ENCODE results near the gene KRT83.
"Not testable (repeated sequence)": the region's sequence is repeated elsewhere in the genome, so short reads cannot be mapped to it uniquely, and the experiment has no call there.

The KRT83 gene

DNA sequence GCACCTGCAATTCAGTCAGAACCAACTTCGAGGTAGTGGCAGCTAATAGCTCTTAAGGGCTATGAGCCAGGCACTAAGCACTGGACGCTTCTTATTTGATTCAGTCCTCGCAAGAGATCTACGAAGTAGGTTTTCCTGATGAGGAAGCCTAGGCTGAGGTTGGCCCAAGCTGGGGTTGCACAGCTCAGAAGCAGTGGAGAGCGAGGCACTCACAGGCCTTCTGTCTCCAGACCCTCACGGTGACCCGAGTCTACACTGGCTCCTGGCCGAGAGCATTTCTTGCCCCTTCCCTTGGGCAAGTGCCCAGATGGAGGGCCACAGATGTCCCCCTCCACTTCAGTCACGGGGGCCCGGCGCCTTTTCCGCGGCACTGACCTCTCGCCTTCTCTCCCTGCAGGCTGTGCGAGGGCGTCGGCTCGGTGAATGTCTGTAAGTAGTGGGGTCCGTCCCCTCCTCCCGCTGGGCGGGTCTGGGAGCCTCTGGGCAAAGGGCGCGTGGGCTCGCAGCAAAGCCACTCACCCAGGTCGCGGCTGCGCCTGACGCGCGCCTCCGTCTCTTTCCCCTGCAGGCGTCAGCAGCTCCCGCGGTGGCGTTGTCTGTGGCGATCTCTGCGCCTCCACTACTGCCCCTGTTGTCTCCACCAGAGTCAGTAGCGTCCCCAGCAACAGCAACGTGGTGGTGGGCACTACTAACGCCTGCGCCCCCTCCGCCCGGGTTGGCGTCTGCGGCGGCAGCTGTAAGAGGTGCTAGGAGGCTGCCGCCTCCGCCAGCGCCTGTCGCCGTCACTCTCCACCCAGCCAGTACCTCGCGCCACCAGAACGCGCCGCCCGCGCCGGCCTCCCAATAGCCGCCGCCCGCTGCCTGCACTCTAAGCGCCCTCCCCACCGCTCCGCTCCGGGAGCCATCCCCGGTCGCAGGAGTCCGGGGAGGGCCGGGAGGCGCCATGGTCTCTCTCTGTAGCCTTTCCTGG lies 13.1 kb downstream of the KRT83 start:
- DNase-seq: peak in 1 of 2 donors; percentile 9

DNA sequence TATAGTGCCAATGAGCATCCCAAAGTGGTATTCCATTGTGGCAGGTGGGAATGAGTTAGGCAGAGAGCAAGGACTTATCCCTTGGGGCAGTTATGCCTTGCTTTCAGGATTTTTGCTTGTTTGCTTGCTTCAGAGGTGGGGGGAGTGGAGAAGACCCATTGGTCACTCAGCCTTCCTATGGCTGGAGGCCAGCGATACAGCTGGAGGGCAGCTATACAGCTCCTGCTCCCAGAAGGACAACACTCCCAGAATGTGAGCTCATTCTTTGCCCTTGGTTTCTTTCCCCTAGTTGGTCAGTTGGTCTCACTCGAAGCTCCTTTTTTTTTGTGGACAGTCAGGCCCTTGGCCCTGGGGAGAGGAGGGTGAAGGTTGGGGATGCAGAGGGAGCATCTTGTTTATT lies 14.5 kb downstream of the KRT83 start:
- no peak for DNase-seq

DNA sequence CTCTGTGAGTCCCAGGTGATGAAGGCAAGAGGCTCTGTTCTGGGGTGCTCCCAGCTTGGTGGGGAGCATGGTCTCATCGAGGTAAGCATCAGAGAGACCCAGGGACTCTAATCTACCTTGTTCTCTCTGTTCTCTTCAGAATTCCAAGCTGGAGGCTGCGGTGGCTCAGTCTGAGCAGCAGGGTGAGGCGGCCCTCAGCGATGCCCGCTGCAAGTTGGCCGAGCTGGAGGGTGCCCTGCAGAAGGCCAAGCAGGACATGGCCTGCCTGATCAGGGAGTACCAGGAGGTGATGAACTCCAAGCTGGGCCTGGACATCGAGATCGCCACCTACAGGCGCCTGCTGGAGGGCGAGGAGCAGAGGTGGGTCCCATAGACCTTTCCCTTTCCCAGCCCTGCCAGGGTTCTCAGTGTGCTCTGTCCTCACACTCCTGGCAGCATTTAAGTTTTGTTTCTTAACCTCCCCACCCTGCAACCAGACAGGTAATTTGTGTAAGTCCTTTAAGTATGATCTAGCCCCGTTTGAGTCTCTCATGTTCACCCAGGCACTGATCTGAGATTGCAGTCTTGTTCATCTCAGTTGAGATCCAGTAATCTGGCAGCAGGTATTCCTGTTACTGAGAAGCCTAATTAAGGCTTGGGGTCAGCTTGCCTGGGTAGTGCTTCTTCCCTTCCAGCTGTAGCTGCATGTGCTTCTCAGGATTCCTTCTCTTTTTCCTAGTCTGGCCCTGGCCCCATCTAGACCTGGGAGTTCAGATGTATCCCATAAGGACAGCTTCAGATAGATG lies 15.1 kb downstream of the KRT83 start:
- no peak for DNase-seq

DNA sequence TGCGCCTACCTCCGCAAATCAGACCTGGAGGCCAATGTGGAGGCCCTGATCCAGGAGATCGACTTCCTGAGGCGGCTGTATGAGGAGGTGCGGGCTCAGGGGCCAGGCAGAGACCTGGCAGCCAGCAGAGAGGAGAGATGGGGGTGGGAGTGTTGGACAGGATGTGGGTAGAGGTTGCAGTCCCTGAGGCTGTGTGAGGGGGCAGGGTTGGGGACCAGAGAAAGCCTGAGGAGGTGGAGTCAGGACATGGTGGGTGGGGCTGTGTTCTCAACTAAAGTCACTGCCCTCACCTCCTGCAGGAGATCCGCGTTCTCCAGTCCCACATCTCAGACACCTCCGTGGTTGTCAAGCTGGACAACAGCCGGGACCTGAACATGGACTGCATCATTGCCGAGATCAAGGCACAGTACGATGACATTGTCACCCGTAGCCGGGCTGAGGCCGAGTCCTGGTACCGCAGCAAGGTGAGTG lies 16.2 kb downstream of the KRT83 start:
- DNase-seq: peak in 1 of 2 donors; percentile 10

DNA sequence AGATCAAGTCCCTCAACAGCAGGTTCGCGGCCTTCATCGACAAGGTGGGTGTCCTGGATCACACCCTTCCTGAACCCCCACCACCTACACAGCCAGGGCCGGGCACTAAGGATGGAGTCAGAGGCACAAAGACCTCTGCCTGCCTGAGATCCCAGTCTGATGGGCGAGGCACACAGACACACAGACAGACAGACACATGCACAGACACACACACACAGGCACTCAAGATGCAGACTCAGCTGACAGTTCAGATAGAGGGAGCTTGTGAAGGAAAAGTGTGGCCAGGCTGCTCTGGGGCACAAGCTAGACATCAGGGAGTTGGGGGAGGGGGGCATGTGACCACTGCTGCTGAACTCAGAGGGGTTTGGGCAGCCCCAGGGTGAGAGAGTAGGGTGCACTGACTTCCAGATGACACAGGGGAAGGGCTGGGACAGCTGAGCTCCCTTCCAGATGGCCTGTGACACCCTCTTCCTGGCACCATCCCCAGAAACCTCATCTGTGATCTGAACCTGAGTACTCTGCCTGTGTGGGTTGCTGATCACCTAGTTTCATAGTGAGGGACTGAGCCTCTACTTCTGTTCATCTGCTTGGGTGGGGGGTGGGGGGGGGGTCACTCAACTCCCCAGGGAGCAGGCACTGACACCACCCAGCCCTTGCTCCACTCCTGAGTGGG lies 18.8 kb downstream of the KRT83 start:
- DNase-seq: not testable (repeated sequence)

DNA sequence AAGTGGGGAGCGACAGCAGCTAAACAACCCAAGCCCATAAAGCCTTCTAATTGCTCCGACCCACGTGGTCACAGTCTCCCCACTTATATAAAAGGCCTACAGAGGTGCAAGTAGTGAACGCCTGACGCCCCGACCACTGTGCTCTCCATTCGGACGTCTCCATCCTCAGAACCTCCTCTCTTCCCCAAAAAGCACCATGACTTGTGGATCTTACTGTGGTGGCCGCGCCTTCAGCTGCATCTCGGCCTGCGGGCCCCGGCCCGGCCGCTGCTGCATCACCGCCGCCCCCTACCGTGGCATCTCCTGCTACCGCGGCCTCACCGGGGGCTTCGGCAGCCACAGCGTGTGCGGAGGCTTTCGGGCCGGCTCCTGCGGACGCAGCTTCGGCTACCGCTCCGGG lies 19.5 kb downstream of the KRT83 start:
- not testable (repeated sequence) for DNase-seq

DNA sequence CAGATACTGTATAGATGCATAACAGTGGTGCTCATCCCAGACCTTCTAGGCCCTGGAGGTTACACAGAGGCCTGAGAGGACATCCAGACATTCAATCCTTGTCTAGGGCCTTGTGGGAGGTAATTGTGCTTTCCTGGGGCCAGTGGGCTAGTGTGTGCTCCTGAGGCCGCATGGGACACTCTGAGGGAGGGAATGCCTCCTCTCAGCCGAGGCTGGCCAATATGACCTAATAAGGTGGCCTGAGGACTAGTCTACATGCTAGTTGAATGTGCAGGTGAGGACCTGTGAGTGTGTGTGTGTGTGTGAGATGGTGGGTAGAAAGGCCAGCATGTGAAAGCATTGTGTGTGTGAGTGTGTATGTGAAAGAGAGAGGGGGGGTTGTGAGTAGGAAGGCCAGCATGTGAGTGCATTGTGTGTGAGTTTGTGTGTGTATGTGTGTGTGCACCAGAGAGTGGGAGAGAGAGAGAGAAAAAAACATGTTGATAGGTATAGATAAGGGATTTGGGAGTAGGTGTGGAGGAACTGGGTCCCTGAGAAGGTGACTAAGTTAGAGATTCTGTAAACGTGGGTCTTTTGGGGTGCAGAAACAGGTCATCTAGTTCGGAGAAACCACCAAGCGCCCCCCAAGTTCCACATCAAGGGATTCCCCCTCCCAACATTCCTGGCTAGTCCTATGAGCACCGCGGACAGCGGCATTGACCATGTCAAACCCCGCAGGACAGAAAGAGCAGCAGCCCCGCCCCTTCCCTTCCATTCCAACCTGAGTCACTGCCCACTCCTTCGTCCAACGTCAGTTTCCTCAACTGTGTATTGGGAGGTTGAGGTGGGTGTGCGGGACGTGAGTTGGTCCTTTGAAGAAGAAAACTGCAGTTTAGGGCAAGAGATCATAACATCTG lies 20.2 kb downstream of the KRT83 start:
- no peak for DNase-seq

DNA sequence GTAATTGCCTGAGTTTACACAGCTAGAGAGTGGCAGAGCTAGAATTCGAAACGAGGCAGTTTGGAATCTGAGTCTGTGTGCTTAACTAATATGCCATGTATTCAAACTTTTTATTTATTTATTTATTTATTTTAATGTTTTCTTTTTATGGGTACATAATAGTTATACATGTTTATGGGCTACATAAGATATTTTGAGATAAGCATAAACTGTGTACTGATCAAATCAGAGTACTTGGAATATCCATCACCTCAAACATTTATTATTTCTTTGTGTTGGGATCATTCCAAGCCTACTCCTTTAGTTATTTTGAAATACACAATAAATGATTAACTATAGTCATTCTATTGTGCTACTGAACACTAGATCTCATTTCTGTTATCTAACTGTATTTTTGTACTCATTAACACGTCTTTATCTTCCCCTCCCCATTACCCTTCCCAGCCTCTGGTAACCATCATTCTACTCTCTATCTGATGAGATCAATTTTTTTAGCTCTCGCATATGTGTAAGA lies 22.5 kb downstream of the KRT83 start:
- no peak for DNase-seq

DNA sequence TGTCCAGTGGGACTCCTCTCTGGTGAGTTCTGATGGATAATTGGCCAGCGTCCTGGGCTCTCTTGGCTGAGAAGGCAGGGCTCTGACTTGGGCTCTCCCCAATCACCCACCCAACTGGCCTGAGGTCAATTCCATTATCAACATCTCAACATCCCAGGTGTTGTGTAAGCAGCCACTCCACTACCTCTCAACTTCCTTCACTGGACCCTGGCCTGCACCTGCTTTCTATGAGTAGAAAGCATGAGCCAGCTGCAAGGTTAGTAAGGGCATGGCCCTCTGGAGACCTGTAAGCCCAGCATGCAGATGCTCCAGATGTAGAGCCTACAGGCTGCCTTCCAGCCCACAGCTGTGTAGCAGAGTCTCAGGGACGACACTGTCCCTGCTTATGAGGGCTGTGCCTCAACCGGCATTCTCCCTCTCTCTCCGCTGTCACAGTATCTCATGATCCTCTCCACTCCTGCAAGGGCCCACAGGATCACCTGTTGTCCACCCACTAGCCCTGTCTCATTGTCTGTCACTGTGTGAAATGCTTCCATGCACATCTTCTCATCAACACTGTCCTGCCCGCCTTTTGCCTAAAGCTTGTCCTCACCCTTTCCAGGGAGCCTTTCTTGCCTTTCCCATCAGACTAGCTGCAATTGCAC lies 24.5 kb downstream of the KRT83 start:
- no peak for DNase-seq

DNA sequence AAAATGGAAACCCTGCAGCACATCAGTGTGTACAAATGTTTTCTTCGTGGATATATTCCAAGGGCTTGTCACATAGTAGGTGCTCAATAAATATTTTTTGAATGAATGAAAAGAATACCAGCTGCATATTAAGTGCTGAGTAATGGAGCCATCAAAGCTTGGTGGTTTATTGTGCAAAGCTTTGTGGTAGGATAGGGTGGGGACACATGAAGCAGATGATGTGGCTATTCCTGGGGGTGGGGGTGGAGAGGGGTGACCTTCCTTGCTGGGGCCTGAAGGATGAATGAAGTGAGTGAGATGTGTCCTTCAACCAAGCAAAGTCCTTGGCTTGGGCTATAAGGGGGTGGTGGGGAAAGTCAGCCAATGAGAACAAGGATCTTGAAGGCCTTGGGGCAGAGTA lies 25.5 kb downstream of the KRT83 start:
- no peak for DNase-seq

DNA sequence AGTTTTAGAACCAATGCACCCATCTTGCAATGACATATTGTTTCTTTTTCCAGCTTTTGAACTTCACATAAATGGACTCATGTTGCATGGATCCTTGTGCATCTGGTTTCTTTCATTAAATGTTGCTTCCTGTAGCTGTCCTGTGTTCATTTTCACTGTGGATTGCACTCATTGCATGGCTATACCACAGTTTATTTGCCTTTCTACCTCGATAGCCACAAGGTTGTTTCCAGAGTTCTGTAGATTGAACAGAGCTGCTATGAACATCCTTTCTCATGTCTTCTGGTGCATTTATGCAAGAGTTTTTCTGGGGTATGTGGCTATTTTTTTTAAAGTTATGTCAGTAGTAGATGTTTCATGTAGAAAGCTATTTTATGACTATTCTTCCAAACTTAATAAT lies 26.4 kb downstream of the KRT83 start:
- no peak for DNase-seq

DNA sequence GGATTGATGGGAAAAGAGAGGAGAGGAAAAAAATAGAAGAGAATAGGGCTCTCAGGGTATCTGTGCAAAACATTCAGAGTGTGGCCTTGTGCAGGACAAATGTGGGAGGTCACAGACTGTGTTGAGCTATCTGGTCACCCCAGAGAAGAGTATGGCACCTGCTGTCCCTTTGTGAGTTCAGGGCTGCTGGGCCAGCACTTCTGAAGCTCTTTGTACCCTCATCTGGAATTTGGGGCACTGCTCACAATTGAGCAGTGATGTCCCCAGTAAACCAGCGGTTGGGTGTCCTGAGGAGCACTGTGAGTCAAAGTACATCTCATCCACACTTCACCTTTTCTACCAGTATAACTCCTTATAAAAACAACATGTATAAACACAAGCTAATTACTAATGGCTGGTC lies 27.3 kb downstream of the KRT83 start:
- DNase-seq: no peak

DNA sequence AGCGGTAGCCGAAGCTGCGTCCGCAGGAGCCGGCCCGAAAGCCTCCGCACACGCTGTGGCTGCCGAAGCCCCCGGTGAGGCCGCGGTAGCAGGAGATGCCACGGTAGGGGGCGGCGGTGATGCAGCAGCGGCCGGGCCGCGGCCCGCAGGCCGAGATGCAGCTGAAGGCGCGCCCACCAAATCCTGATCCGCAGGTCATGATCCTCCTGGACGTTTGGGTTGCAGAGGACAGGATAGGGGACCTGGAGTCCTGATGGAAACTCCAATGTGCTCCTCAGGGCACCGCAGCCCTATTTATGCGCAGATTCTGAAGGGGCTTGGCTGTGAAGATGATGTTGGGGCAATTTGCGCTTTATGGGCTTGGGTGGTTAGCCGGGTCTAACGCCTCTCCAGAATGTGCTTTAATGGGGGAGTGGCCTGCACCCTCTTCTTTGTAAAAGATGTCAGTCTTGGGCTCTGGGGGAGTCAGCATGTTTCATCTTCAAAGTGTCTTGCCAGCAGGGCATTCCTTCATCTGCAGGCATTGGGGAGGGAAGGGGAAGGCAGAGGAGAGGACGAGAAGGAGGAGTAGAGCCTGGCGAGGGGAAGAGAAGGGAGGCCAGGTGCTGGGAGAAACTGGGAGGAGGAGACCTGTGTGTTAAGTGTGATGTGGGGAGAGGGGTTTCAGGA lies 29.8 kb downstream of the KRT83 start, which contains the start of gene KRT81:
KRT81 (minus strand) TSS at position 268 of the 669 bp plus-strand sequence; CDS start at position 199, 69 bp downstream.
- DNase-seq: no peak

DNA sequence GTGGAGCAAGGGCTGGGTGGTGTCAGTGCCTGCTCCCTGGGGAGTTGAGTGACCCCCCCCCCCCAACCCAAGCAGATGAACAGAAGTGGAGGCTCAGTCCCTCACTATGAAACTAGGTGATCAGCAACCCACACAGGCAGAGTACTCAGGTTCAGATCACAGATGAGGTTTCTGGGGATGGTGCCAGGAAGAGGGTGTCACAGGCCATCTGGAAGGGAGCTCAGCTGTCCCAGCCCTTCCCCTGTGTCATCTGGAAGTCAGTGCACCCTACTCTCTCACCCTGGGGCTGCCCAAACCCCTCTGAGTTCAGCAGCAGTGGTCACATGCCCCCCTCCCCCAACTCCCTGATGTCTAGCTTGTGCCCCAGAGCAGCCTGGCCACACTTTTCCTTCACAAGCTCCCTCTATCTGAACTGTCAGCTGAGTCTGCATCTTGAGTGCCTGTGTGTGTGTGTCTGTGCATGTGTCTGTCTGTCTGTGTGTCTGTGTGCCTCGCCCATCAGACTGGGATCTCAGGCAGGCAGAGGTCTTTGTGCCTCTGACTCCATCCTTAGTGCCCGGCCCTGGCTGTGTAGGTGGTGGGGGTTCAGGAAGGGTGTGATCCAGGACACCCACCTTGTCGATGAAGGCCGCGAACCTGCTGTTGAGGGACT lies 30.6 kb downstream of the KRT83 start:
- not testable (repeated sequence) for DNase-seq

DNA sequence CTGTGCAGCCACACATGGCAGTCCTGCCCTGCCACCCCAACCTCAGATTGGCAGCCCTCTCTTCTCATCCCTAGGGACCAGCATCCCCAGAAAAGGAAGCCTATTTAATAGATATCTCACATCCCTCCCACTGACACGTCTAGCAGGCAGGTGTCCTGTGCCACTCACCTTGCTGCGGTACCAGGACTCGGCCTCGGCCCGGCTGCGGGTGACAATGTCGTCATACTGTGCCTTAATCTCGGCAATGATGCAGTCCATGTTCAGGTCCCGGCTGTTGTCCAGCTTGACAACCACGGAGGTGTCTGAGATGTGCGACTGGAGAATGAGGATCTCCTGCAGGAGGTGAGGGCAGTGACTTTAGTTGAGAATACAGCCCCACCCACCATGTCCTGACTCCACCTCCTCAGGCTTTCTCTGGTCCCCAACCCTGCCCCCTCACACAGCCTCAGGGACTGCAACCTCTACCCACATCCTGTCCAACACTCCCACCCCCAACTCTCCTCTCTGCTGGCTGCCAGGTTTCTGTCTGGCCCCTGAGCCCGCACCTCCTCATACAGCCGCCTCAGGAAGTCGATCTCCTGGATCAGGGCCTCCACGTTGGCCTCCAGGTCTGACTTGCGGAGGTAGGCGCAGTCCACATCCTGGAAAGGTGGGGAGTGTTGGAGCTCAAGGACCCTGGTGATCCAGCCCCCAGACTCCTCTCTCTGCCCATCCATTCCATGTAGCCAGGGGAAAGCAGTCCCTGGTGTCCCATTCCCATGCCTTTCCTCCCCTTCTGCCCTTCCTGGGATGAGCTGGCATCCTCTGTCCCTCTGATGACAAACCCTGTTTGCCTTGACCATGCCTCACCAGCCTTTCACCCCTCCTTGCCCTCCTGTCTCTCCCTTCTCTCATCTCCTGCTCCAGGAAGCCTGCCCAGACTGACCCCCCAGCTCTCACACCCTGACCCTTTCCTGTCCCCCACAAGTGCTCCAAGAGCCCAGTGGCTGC lies 33.1 kb downstream of the KRT83 start:
- not testable (repeated sequence) for DNase-seq

DNA sequence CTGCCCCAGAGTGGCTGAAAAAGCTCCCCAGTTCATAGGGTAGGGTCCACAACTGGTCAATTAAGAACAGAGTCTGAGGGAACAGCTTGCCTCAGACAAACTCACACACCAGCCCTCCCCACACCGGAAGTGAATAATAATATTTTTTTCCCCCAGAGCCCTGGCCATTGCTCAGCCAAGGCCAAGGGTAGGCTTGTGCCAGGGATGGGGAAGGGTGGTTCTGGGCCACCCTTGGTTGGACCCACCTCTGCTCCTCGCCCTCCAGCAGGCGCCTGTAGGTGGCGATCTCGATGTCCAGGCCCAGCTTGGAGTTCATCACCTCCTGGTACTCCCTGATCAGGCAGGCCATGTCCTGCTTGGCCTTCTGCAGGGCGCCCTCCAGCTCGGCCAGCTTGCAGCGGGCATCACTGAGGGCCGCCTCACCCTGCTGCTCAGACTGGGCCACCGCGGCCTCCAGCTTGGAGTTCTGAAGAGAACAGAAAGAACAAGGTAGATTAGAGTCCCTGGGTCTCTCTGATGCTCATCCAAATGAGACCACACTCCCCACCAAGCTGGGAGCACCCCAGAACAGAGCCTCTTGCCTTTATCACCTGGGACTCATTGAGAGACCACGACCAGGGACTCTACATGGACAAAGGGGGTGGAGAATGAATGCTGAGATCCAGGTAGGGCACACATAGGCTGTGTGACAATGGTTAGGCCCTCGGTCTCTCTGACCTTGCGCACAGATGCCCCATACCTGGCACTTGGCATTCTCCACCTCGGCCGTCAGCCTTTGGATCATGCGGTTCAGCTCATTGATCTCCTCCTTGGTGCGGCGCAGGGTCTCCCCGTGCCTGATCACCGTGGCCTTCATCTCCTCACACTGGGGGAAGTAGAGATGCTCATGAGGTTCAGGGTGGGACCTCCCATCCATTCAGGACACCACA lies 34.1 kb downstream of the KRT83 start:
- DNase-seq: not testable (repeated sequence)

DNA sequence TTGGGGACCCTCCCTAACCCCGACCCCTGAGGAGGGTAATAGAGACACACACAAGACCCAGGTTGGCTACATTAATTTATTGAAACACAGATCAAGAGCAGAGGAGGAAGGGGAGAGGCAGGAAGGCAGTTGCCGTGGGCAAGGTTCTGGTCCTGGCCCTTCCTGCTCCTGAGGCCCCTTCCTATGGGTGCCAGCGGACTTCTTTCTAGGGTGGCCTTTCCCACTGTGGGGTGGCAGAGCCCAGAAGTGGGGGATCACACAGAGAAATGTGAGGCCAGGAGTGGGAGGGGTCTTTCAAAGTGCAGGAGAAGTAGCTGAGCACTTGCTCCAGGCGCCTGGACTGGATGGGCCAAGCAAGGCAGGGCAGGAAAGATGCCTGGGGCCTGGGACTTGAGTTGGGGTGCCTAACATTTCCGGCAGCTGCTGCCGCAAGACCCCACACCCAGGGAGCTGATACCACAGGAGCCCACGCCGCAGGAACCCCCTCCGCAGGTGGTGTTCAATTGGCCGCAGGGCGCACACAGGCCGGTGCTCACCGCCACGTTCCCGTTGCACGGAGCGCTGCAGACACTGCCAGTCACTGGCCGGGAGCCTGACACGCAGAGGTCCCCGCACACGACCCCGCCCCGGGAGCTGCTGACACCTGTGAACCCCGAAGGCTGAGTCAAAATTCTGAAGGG lies 35.2 kb downstream of the KRT83 start:
- no peak for DNase-seq
